ENCODE measurements around the gene PRPF18. TPM values are rescaled to one million over a fixed set of nuclear protein-coding genes. Genes with fewer than 3 reads are reported as not detected.

The PRPF18 gene
- total RNA-seq, 1 experiment from 2014 or later = 16.7 TPM

DNA sequence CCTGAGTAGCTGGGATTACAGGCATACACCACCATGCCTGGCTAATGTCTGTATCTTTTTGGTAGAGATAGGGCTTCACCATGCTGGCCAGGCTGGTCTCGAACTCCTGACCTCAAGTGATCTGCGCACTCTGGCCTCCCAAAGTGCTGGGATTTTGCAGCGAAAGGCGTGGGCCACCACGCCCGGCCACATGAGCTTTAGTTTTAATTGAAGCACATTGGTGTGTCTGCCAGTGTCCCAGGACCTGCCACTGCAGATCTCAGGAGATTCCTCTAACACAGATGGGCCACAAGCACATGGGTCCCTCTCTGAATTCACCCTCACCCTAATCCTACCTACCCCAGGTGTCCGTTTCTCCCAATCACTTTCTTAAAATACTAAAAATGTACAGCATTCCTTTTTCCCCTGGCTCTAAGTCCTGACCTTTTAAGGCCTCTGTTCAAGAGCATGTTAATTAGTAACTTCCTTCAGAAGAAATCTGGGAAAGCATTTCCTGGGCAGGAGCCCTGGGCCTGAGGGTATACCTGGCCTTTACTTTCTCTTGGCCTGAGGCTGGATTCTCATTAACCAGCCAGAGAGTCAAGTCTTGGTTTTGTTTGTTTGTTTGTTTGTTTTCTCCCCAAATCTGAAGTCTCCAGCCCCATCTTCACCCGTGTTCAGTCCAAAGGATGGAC, 82.6 kb downstream of the PRPF18 start:
- DNase-seq (ENCODE audit: low read depth) = no peak

- no peak for DNase-seq (ENCODE audit: low read depth)
These were observed 83.1 kb downstream of the PRPF18 start for GRCh38 chr10:13669901-13670300.

GRCh38 chr10:13670311-13670710, 83.5 kb downstream of the PRPF18 start:
- DNase-seq (ENCODE audit: low read depth) = no peak

- DNase-seq (ENCODE audit: low read depth) = no peak
These were observed 85.1 kb downstream of the PRPF18 start for GRCh38 chr10:13671904-13672303.

GRCh38 chr10:13672548-13672947, 85.8 kb downstream of the PRPF18 start:
- no peak for DNase-seq (ENCODE audit: low read depth)

- no peak for DNase-seq (ENCODE audit: low read depth)
These were observed 86.4 kb downstream of the PRPF18 start for GRCh38 chr10:13673156-13673555.

DNA sequence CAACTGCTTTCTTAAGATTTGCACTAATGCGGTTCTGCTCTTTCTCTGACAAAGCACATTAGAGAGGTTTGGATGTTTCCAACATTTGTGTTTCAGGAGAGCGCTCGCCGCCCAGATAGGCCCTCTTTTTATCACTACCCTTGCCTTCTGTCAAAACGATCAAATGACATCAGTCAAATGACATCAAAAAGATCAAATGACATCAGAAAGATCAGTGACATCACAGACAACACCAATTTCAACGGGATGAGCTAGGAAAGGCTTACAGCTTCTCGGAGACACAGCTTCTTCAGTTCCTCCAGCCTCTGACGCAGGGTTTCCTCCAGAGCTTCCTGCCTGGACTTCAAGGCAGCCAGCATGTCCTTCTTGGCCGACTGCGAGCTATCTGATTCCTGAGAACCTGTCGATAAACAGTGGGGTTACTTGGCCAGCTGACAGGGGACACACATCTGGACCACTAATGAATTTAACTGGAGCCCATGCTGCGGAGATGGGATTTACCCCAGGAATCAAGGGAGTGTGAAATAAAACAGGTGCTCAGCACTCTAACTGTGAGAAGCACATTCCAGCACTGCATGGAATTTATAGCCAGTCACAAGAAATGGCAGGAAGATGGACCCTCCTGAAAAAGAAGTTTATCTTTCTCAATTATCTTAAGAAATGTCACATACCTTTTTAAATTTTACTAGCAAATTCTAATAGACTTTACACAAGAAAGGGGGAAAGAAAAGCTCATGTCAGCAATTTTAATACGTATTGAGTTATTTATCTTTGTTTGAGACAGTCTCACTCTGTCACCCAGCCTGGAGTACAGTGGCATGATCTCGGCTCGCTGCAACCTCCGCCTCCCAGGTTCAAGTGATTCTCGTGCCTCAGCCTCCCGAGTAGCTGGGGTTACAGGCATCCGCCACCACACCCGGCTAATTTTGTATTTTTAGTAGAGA, 88.2 kb downstream of the PRPF18 start:
- DNase-seq (ENCODE audit: low read depth) = no peak

DNA sequence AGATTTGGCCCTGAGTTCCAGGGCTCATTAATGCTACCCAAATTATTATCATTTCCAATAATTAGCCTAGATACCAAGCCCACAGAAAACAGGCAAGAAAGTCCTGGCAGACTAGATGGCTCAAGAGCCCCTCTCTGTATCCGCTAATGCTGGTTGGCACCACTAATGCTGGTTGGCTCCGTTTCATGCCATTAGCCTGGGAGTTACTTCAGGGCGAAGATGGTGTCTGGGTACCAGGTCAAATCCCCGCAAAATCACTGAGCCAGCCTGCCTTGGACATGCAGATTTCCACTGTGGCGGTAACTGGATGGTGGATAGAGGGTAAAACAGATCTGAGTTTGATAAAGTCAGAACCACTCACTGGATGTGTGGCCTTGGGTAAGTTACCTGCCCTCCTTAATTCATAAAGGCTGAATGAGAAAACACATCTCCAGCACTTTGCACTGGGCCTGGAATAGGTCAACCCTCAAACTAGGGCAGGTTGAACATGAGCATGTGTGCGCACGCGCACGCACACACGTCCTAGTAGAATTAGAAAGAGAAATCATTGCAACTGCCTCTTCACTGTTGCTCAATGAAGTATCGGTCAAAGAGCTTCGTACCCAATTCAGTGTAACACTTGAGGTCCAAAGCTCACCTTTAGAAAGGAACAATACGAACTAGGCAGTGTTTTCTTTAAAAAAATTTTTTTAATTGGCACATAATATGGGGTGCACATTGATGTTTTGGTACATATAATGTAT, 91.5 kb downstream of the PRPF18 start:
- DNase-seq (ENCODE audit: low read depth) = no peak

Other genes starting within 250 kb of the PRPF18 start
- gene SEPHS1, start 238.7 kb upstream of the PRPF18 start, total RNA-seq (2014; rRNA removed; shearing (Covaris generic)) = 17.7 and 26.5 TPM in 2 replicates
- 0.79 and 1.5 TPM in 2 replicates for gene BEND7, start 58.0 kb upstream of the PRPF18 start, total RNA-seq (2014; rRNA removed; shearing (Covaris generic))